Osteoblast (primary cell): Measurements from ENCODE around the gene SAMD4A. TPM values are rescaled to one million over a fixed set of nuclear protein-coding genes. Genes with fewer than 3 reads are reported as not detected.

Experiments
- DNase-seq: peaks from one replicate; pipeline ENCODE4 v3.0.0; 2011; ENCODE audit warnings: low spot score, mixed read lengths; ENCODE audit not compliant: insufficient read length; ENCODE audit errors: missing footprints
- H2AFZ ChIP-seq: 2 replicates; pipeline ENCODE4 v1.6.0; 2011; ENCODE audit warnings: mild to moderate bottlenecking, low read length
- H3K27ac ChIP-seq: 2 replicates; pipeline ENCODE4 v1.5.1; 2011; ENCODE audit warnings: mild to moderate bottlenecking, low read depth, low read length, moderate library complexity
- H3K27me3 ChIP-seq: 2 replicates; pipeline ENCODE4 v1.6.0; 2012; ENCODE audit warnings: mild to moderate bottlenecking, control low read depth, inconsistent platforms, low read length, moderate library complexity; ENCODE audit not compliant: insufficient read depth
- H3K36me3 ChIP-seq: 2 replicates; pipeline ENCODE4 v1.5.1; 2011; ENCODE audit warnings: mild to moderate bottlenecking, low read length, control low read depth, moderate library complexity; ENCODE audit not compliant: insufficient read depth
- H3K4me1 ChIP-seq: 2 replicates; pipeline ENCODE4 v1.5.1; 2011; ENCODE audit warnings: mild to moderate bottlenecking, low read length, control low read depth, moderate library complexity; ENCODE audit not compliant: insufficient read depth
- H3K4me2 ChIP-seq: 2 replicates; pipeline ENCODE4 v1.6.0; 2011; ENCODE audit warnings: mild to moderate bottlenecking, low read length; ENCODE audit not compliant: insufficient read depth
- H3K4me3 ChIP-seq: fragments of 200-600 bp; sonication (generic); 3 replicates; pipeline ENCODE4 v1.5.1; 2012; ENCODE audit warnings: mild to moderate bottlenecking, low read length, inconsistent platforms; ENCODE audit not compliant: insufficient read depth
- H3K79me2 ChIP-seq: 2 replicates; pipeline ENCODE4 v1.6.0; 2012; ENCODE audit warnings: mild to moderate bottlenecking, low read length, control low read depth, inconsistent platforms; ENCODE audit not compliant: insufficient read depth
- H3K9me3 ChIP-seq: 2 replicates; pipeline ENCODE4 v1.5.1; 2011; ENCODE audit warnings: low read depth, low read length, control low read depth
- H4K20me1 ChIP-seq: 2 replicates; pipeline ENCODE4 v1.6.0; 2012; ENCODE audit warnings: mild to moderate bottlenecking, low read length, control low read depth; ENCODE audit not compliant: insufficient read depth
- CTCF ChIP-seq: IDR thresholded peaks from 2 replicates; pipeline ENCODE4 v1.5.1; 2011; ENCODE audit warnings: mild to moderate bottlenecking, low read depth, low read length, moderate library complexity; ENCODE audit errors: extremely low read depth
- total RNA-seq: library from RNA; depleted of rRNA; stranded (reverse); fragments of >200 nt; gene quantifications from 2 replicates; pipeline ENCODE4 v1.2.3, GENCODE V29; 2012

SAMD4A gene
- total RNA-seq, 1 donor = 26.1 TPM

DNA sequence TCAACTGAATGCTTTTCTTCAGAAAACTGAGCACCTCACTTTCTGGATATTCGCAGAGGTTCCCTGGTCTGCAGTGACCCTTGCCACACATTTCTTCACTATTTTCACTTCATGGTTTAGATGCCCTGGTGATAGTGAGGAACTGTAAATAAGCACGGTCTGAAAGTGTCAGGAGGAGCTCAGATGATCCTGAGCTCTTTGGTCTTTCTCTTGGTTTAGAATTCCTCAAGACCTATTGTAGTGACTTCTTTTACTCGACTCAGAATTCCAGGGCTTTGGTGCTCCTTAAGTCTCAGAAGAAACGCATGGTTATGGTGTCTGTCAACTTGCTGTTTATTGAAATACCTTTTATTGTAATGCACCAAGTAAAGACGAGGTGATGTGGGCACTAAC, 84.0 kb downstream of the SAMD4A start:
- Histone ChIP-seq H3K27ac (peak overlapping the region; percentile 98), H2AFZ (no peak overlapping the region), H3K4me3 (peak overlapping the region; percentile 14), H3K4me1 (peaks cover 50% of the 10 kb centered on the region), H3K9me3 (no peaks in the 10 kb centered on the region), H4K20me1 (no peaks in the 10 kb centered on the region), H3K27me3 (no peaks in the 10 kb centered on the region), H3K36me3 (no peaks in the 10 kb centered on the region), H3K79me2 (peaks cover 40% of the 10 kb centered on the region), H3K4me2 (peak overlapping the region; percentile 73)
- no peak for DNase-seq
- TF ChIP-seq CTCF = no peak

DNA sequence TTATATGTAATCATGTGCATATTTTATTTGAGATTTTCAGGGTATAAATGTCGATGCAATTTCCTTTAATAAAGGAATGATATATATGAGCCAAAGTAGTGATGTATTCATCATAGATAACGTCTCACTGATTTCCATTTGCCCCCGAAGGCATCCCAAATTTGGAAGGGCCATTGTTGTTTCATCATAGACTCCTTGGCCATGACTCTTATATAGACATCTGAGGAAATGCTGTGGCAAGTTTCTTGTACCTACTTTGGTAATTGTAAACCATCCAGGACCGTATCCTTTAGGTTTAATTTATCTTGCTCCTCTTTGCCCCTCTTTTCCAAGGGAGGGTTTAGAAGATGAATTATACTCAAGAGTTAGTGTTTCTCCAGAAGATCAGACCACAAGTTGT, 84.7 kb downstream of the SAMD4A start:
- Histone ChIP-seq H3K9me3 (no peaks in the 10 kb centered on the region), H3K27ac (peak overlapping the region; percentile 98), H3K27me3 (no peaks in the 10 kb centered on the region), H3K4me2 (peak overlapping the region; percentile 89), H3K79me2 (peaks cover 41% of the 10 kb centered on the region), H3K4me3 (peak overlapping the region; percentile 23), H3K4me1 (peaks cover 50% of the 10 kb centered on the region), H4K20me1 (no peaks in the 10 kb centered on the region), H2AFZ (no peak overlapping the region), H3K36me3 (no peaks in the 10 kb centered on the region)
- no peak for TF ChIP-seq CTCF
- no peak for DNase-seq

- Histone ChIP-seq H3K27me3 (no peaks in the 10 kb centered on the region), H2AFZ (no peak overlapping the region), H4K20me1 (no peaks in the 10 kb centered on the region), H3K4me1 (peaks cover 50% of the 10 kb centered on the region), H3K4me2 (peak overlapping the region; percentile 89), H3K36me3 (no peaks in the 10 kb centered on the region), H3K9me3 (no peaks in the 10 kb centered on the region), H3K27ac (peak overlapping the region; percentile 98), H3K4me3 (peak overlapping the region; percentile 64), H3K79me2 (peaks cover 44% of the 10 kb centered on the region)
- peak; percentile 87 for DNase-seq
- no peak for TF ChIP-seq CTCF
These were observed 85.3 kb downstream of the SAMD4A start for GRCh38 chr14:54652188-54652587.

GRCh38 chr14:54652605-54653052, 85.7 kb downstream of the SAMD4A start:
- Histone ChIP-seq H3K4me3 (peak overlapping the region; percentile 64), H3K9me3 (no peaks in the 10 kb centered on the region), H4K20me1 (no peaks in the 10 kb centered on the region), H3K27ac (peak overlapping the region; percentile 98), H3K4me2 (peak overlapping the region; percentile 89), H3K4me1 (peaks cover 50% of the 10 kb centered on the region), H3K36me3 (no peaks in the 10 kb centered on the region), H2AFZ (peak overlapping the region; percentile 56), H3K27me3 (no peaks in the 10 kb centered on the region), H3K79me2 (peaks cover 49% of the 10 kb centered on the region)
- TF ChIP-seq CTCF = no peak
- peak; percentile 41 for DNase-seq
